Measurements from ENCODE around the gene RNF182.

The RNF182 gene

DNA sequence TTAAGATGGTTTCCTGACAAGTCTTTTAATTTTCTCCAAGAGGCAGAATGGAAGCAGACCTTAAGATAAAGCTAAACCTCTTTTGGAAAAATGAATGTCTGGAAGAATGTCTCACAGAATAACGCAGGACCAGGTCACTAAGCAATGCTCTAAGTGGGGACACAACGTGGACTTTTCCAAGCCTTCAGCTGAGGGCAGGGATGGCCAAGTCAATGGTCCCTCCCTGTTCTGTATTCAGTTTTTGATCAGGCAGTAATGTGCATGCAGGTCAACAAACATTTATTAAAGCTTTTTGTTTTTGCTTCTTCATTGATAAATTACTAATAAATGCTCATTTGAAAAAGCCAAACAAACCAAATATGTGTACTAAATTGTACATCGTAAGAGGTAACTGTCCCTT, 2.0 kb upstream of the RNF182 start:
- Histone ChIP-seq H3K27ac (peak overlapping the region; percentile 63), H3K9ac (ENCODE audit: insufficient read length) (no peak overlapping the region), H3K4me3 (no peak overlapping the region), H3K9me3 (ENCODE audit: low read depth, low read length) (no peaks in the 10 kb centered on the region), H3K36me3 (ENCODE audit: insufficient read depth, low read length) (no peaks in the 10 kb centered on the region)
- TF ChIP-seq POLR2AphosphoS5 (IDR thresholded peaks at IDR 0.05; ENCODE audit: borderline replicate concordance, low read depth, low read length) (no peak), EZH2 (IDR thresholded peaks at IDR 0.05) (no peak), FOXP2 (optimal IDR thresholded peaks at IDR 0.05; ENCODE audit: control extremely low read depth, extremely low read length, insufficient read depth) (no peak)
- no peak for DNase-seq (ENCODE audit: low read depth, low spot score)

DNA sequence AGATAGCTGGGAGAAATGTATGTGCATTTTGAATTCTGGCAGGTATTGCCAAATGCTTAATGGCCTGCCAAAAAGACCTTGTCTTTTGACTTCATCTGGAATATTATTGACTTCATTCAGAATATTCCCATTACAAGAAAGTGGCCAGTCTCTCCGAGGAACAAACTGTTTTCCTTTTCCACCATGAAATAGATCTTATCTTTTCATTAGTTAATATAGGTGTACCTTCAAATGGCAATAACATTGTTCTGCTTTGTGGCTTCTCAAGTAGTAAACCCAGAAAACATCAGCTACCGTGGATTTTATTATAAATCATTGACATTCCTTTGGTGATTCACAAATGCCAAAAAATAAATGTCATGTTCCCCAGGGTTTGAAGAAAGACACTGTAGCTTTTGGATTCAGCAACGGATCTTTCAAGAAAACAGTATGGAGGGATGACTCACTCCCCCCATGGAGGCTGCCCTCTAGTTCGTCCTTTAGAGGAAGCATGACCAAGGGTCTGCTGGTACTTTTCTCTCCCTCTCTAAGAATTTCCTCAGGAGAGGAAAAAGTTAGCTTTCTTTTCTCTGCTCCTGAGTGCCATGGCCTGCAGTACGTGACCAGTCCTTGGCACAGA, 1.1 kb upstream of the RNF182 start:
- H3K9me3 ChIP-seq (ENCODE audit: low read depth, low read length): no peaks in the 10 kb centered on the region
- peak overlapping the region; percentile 97 for H3K4me3 ChIP-seq
- peak overlapping the region; percentile 76 for H3K27ac ChIP-seq
- TF ChIP-seq FOXP2 (optimal IDR thresholded peaks at IDR 0.05; ENCODE audit: control extremely low read depth, extremely low read length, insufficient read depth): no peak
- TF ChIP-seq POLR2AphosphoS5 (IDR thresholded peaks at IDR 0.05; ENCODE audit: borderline replicate concordance, low read depth, low read length): no peak
- no peak for TF ChIP-seq EZH2 (IDR thresholded peaks at IDR 0.05)
- no peak for DNase-seq (ENCODE audit: low read depth, low spot score)
- peak overlapping the region; percentile 62 for H3K9ac ChIP-seq (ENCODE audit: insufficient read length)
- H3K36me3 ChIP-seq (ENCODE audit: insufficient read depth, low read length): no peaks in the 10 kb centered on the region

DNA sequence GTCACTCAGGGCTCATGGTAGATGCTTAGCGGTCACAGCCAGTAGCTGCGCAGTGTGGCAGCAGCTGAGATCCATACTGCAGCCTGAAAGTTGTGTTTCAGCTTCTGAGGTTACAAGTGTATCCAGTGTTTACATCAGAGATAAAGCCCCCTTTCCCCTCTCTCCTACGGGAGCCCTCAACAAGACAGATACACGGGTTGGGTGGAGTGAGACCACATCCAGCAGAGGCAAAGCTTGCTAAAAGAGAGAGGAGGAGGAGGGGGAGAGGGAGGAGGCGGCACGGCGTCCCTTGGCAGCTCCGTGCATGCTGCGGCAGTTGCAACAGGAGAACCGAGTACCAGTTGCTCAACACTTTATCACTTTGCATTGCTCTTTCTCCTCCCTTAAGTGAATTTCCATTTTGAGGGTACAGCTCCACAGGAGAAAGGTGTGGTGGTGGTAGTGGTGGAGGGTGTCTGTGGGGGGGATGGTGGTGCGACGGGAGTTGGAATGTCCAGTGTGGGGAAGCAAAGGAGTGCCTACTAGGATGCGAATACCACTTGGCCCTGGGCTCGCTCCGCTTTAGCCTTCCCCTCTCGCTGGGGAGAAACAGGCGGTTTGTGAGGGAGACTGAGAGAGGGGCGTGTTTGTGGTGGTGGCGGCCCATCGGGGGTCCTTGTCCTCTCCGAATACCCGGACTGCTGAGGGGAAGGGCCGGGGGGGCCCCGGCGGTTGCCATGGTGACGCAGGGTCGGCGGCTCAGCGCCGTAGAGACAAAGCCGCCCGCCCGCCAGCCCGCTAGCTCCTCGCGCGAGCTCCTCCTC, 405 bp upstream of the RNF182 start:
- DNase-seq (ENCODE audit: low read depth, low spot score): no peak
- Histone ChIP-seq H3K9me3 (ENCODE audit: low read depth, low read length) (no peaks in the 10 kb centered on the region), H3K27ac (peak overlapping the region; percentile 76), H3K36me3 (ENCODE audit: insufficient read depth, low read length) (no peaks in the 10 kb centered on the region), H3K4me3 (peak overlapping the region; percentile 97), H3K9ac (ENCODE audit: insufficient read length) (peak overlapping the region; percentile 62)
- TF ChIP-seq FOXP2 (optimal IDR thresholded peaks at IDR 0.05; ENCODE audit: control extremely low read depth, extremely low read length, insufficient read depth) (no peak), EZH2 (IDR thresholded peaks at IDR 0.05) (no peak), POLR2AphosphoS5 (IDR thresholded peaks at IDR 0.05; ENCODE audit: borderline replicate concordance, low read depth, low read length) (no peak; the same call in 1 of the 2 replicates)

DNA sequence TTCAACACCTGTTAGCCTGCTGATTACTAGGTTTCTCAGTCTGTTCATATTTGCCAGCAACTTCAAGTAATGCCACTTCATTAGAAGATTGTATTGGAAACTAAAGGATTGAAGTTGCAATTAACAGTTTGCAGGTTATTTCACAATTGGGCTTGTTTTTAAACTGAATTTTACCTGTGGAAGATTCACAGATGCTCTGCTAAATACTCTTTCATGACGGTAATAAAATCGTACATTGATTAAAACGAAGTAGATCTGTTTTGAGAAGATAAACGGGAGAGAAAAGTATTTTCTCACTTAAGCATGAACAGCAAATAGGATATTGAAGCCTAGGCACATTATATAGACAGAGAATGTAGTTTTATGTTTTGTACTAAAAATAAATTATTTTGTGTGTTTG, 1.6 kb downstream of the RNF182 start:
- Histone ChIP-seq H3K36me3 (ENCODE audit: insufficient read depth, low read length) (peaks cover 2% of the 10 kb centered on the region; the same call in 1 of the 2 replicates), H3K9ac (ENCODE audit: insufficient read length) (peak overlapping the region; percentile 89), H3K27ac (0 out of 2 replicates have a peak overlapping the region, but pooled peaks have one; percentile 10), H3K4me3 (peak overlapping the region; percentile 97), H3K9me3 (ENCODE audit: low read depth, low read length) (no peaks in the 10 kb centered on the region)
- DNase-seq (ENCODE audit: low read depth, low spot score): no peak
- TF ChIP-seq POLR2AphosphoS5 (IDR thresholded peaks at IDR 0.05; ENCODE audit: borderline replicate concordance, low read depth, low read length) (no peak), EZH2 (IDR thresholded peaks at IDR 0.05) (no peak), FOXP2 (optimal IDR thresholded peaks at IDR 0.05; ENCODE audit: control extremely low read depth, extremely low read length, insufficient read depth) (no peak)

- H3K27ac ChIP-seq: 0 out of 2 replicates have a peak overlapping the region, but pooled peaks have one; percentile 57
- H3K9ac ChIP-seq (ENCODE audit: insufficient read length): peak overlapping the region; percentile 89
- peak overlapping the region; percentile 97 for H3K4me3 ChIP-seq
- DNase-seq (ENCODE audit: low read depth, low spot score): no peak
- no peak for TF ChIP-seq EZH2 (IDR thresholded peaks at IDR 0.05)
- no peak for TF ChIP-seq POLR2AphosphoS5 (IDR thresholded peaks at IDR 0.05; ENCODE audit: borderline replicate concordance, low read depth, low read length)
- TF ChIP-seq FOXP2 (optimal IDR thresholded peaks at IDR 0.05; ENCODE audit: control extremely low read depth, extremely low read length, insufficient read depth): no peak
- H3K36me3 ChIP-seq (ENCODE audit: insufficient read depth, low read length): peaks cover 10% of the 10 kb centered on the region
- H3K9me3 ChIP-seq (ENCODE audit: low read depth, low read length): no peaks in the 10 kb centered on the region
Measured at GRCh38 chr6:13927203-13927602, 2.5 kb downstream of the RNF182 start.

DNA sequence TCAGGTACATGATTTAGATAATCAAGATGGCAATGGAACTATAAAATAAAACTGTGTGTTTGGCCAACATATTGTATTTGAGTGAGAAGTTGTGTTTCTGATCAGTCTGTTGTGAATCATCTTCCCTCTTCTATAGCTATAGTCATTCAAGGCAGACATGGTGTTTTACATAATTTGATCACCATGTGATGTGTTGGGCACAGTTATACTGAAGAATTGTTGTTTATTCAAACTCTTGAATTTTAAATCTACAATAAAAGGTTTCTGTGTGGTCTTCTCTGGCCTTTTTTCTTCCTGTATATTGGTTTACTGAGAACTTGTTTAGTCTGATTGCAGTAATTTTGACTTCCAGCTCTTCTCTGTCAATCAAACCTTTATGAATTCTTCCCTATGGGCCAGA, 4.4 kb downstream of the RNF182 start:
- Histone ChIP-seq H3K36me3 (ENCODE audit: insufficient read depth, low read length) (peaks cover 19% of the 10 kb centered on the region), H3K9me3 (ENCODE audit: low read depth, low read length) (no peaks in the 10 kb centered on the region), H3K27ac (no peak overlapping the region), H3K4me3 (no peak overlapping the region; the same call in 1 of the 2 replicates), H3K9ac (ENCODE audit: insufficient read length) (no peak overlapping the region)
- TF ChIP-seq EZH2 (IDR thresholded peaks at IDR 0.05) (no peak), POLR2AphosphoS5 (IDR thresholded peaks at IDR 0.05; ENCODE audit: borderline replicate concordance, low read depth, low read length) (no peak), FOXP2 (optimal IDR thresholded peaks at IDR 0.05; ENCODE audit: control extremely low read depth, extremely low read length, insufficient read depth) (no peak)
- no peak for DNase-seq (ENCODE audit: low read depth, low spot score)

- peaks cover 26% of the 10 kb centered on the region for H3K36me3 ChIP-seq (ENCODE audit: insufficient read depth, low read length)
- no peak for DNase-seq (ENCODE audit: low read depth, low spot score)
- 0 out of 2 replicates have a peak, but pooled peaks cover 3% of the 10 kb centered on the region for H3K9me3 ChIP-seq (ENCODE audit: low read depth, low read length)
- no peak overlapping the region for H3K9ac ChIP-seq (ENCODE audit: insufficient read length)
- H3K4me3 ChIP-seq: no peak overlapping the region
- no peak overlapping the region for H3K27ac ChIP-seq
- no peak for TF ChIP-seq EZH2 (IDR thresholded peaks at IDR 0.05)
- TF ChIP-seq FOXP2 (optimal IDR thresholded peaks at IDR 0.05; ENCODE audit: control extremely low read depth, extremely low read length, insufficient read depth): no peak
- no peak for TF ChIP-seq POLR2AphosphoS5 (IDR thresholded peaks at IDR 0.05; ENCODE audit: borderline replicate concordance, low read depth, low read length)
Measured at GRCh38 chr6:13931797-13932402, 7.1 kb downstream of the RNF182 start.

DNA sequence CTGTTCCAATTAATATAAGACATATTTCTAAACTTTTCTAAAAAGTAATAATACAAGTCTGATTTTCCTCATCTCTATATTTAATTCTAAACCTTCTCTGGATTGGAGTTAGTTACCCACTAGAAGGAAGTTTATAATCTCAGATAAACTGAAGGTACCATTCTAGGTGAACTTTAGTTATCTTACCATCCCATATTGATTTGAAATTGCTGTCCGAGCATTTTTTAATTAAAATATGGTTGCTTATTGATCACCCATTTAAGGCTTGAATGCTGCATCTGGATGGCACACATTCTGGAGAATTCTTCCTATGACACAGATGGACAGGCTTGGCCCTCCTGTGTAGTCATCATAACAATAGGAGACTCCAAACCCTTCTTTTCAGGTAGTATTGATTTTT, 8.0 kb downstream of the RNF182 start:
- DNase-seq (ENCODE audit: low read depth, low spot score): no peak
- TF ChIP-seq POLR2AphosphoS5 (IDR thresholded peaks at IDR 0.05; ENCODE audit: borderline replicate concordance, low read depth, low read length): no peak
- TF ChIP-seq EZH2 (IDR thresholded peaks at IDR 0.05): no peak
- no peak for TF ChIP-seq FOXP2 (optimal IDR thresholded peaks at IDR 0.05; ENCODE audit: control extremely low read depth, extremely low read length, insufficient read depth)
- H3K4me3 ChIP-seq: no peak overlapping the region

More for the DNA sequence above, 8.0 kb downstream of the RNF182 start:
- Histone ChIP-seq H3K9me3 (ENCODE audit: low read depth, low read length) (0 out of 2 replicates have a peak, but pooled peaks cover 3% of the 10 kb centered on the region), H3K9ac (ENCODE audit: insufficient read length) (no peak overlapping the region), H3K27ac (no peak overlapping the region), H3K36me3 (ENCODE audit: insufficient read depth, low read length) (peaks cover 31% of the 10 kb centered on the region)
